Cardiac muscle cell (in vitro differentiated cells and primary cell): ENCODE data around the gene CPED1. TPM values are rescaled to one million over a fixed set of nuclear protein-coding genes. Genes with fewer than 3 reads are reported as not detected.
"Not testable (repeated sequence)": the region's sequence is repeated elsewhere in the genome, so short reads cannot be mapped to it uniquely, and the experiment has no call there.

ENCODE experiments used
- DNase-seq, 2 donors: peaks; one replicate each; pipeline versions ENCODE4 v3.0.0 to v3.0.0-alpha.2; 2010 to 2017; ENCODE audit warnings: low read depth in 1 of 2, low spot score in 1 of 2
- H3K27ac ChIP-seq: fragments of 200-600 bp; sonication (generic); 2 replicates; pipeline ENCODE4 v1.5.1; 2016
- H3K27me3 ChIP-seq: fragments of 200-600 bp; sonication (generic); 2 replicates; pipeline ENCODE4 v1.6.0; 2016; ENCODE audit warnings: control low read depth
- H3K36me3 ChIP-seq: fragments of 200-600 bp; sonication (generic); 2 replicates; pipeline ENCODE4 v1.5.1; 2016; ENCODE audit warnings: control low read depth
- H3K4me1 ChIP-seq: fragments of 200-600 bp; sonication (generic); 2 replicates; pipeline ENCODE4 v1.8.1; 2017; ENCODE audit warnings: low read depth, mild to moderate bottlenecking, mixed run types
- H3K4me3 ChIP-seq: fragments of 200-600 bp; sonication (generic); 2 replicates; pipeline ENCODE4 v1.5.1; 2016; ENCODE audit warnings: mild to moderate bottlenecking
- H3K9me3 ChIP-seq: fragments of 200-600 bp; sonication (generic); 2 replicates; pipeline ENCODE4 v1.5.1; 2017; ENCODE audit warnings: low read depth, mild to moderate bottlenecking, control low read depth
- polyA plus RNA-seq: library from polyadenylated mRNA; unstranded; fragments of >200 nt; fragmentation: Nextera tagmentation; extraction: Ambion mirVana; gene quantifications from 2 replicates; pipeline ENCODE4 v1.2.1, GENCODE V29; 2016
- total RNA-seq: library from RNA; depleted of rRNA; stranded (reverse); fragments of >200 nt; gene quantifications from 2 replicates; pipeline ENCODE4 v1.2.3, GENCODE V29; 2016
- TF ChIP-seq, protein P1 (sequence below): IDR thresholded peaks from 2 replicates; pipeline ENCODE4 v1.5.1; 2012; ENCODE audit warnings: low read depth, mild to moderate bottlenecking, low read length

CPED1 gene
- total and polyA plus RNA-seq, 2 experiments from 2014 or later: 0.67 to 3.2 TPM

DNA sequence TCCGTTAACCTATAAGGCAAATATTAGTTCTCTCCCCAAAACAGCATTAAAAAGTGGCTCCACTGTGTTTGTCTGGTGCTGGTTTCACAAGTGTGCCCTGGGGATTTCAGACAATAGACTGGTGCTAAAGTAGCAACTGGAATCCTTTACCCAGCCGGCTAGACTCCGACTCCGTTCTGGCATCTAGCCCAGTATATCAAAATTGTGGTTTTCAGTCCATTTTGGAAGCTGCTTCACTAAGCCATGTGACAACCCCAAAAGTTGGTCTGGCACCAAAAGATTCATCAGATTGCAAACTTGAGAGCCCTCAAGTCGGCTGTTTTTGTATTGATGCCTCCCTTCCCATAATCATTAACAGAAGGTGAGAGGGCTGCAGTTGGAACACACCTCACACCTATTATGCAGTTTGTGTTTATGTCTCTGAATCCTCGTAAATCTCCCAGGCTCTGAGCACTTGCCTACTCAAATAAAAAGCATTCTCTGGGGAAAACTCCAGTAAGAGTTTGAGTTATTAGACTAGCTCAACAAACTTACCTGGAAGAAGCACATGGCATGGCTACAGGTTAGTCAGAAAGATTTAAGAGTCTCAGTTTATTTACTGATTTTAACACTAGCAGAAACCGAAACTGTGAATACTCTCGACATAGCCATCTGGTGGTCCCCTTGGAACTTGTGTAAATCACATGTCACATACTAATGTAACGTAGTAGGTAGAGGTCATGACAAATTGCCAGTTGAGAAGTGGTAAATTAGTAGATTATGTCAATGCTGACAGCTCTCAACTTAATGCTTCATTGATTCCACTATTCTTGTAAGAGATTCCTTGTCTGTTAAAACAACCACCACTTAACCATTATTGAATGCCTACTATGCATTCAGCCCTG lies 325.5 kb downstream of the CPED1 start:
- Histone ChIP-seq H3K36me3 (no peaks in the 10 kb centered on the region), H3K4me1 (no peaks in the 10 kb centered on the region), H3K9me3 (no peaks in the 10 kb centered on the region), H3K27me3 (no peaks in the 10 kb centered on the region), H3K27ac (no peak overlapping the region), H3K4me3 (no peak overlapping the region)
- TF ChIP-seq, protein P1, sequence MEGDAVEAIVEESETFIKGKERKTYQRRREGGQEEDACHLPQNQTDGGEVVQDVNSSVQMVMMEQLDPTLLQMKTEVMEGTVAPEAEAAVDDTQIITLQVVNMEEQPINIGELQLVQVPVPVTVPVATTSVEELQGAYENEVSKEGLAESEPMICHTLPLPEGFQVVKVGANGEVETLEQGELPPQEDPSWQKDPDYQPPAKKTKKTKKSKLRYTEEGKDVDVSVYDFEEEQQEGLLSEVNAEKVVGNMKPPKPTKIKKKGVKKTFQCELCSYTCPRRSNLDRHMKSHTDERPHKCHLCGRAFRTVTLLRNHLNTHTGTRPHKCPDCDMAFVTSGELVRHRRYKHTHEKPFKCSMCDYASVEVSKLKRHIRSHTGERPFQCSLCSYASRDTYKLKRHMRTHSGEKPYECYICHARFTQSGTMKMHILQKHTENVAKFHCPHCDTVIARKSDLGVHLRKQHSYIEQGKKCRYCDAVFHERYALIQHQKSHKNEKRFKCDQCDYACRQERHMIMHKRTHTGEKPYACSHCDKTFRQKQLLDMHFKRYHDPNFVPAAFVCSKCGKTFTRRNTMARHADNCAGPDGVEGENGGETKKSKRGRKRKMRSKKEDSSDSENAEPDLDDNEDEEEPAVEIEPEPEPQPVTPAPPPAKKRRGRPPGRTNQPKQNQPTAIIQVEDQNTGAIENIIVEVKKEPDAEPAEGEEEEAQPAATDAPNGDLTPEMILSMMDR: no peak
- DNase-seq: peak in 1 of 2 donors; percentile 83

DNA sequence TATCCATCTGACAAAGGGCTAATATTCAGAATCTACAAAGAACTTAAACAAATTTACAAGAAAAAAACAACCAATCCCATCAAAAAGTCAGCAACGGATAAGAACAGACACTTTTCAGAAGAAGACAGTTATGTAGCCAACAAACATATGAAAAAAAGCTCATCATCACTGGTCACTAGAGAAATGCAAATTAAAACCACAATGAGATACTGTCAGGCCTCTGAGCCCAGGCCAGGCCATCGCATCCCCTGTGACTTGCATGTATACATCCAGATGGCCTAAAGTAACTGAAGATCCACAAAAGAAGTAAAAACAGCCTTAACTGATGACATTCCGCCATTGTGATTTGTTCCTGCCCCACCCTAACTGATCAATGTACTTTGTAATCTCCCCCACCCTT lies 326.7 kb downstream of the CPED1 start:
- not testable (repeated sequence) for H3K4me3 ChIP-seq, H3K36me3 ChIP-seq, H3K9me3 ChIP-seq, H3K27me3 ChIP-seq, DNase-seq, H3K4me1 ChIP-seq, H3K27ac ChIP-seq

DNA sequence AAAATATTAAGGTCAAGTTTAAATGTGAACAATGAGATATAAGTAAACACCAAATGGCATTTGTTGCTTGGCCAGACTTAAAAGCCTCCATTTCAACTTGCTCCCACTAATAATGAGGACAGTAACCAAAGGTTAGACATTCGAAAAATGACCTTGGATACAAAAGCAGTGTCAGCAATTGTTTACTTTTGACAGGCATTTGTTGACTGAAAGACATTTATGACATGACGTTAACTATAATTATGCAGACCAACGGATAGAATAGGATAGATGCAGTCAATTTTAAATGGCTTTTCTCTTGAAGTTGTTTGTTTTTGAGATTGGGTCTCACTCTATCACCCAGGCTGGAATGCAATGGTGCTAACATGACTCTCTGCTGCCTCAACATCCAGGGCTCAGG lies 333.9 kb downstream of the CPED1 start:
- Histone ChIP-seq H3K9me3 (no peaks in the 10 kb centered on the region), H3K36me3 (no peaks in the 10 kb centered on the region), H3K27ac (no peak overlapping the region), H3K4me3 (no peak overlapping the region), H3K27me3 (no peaks in the 10 kb centered on the region), H3K4me1 (no peaks in the 10 kb centered on the region)
- TF ChIP-seq, protein P1: no peak
- no peak for DNase-seq

DNA sequence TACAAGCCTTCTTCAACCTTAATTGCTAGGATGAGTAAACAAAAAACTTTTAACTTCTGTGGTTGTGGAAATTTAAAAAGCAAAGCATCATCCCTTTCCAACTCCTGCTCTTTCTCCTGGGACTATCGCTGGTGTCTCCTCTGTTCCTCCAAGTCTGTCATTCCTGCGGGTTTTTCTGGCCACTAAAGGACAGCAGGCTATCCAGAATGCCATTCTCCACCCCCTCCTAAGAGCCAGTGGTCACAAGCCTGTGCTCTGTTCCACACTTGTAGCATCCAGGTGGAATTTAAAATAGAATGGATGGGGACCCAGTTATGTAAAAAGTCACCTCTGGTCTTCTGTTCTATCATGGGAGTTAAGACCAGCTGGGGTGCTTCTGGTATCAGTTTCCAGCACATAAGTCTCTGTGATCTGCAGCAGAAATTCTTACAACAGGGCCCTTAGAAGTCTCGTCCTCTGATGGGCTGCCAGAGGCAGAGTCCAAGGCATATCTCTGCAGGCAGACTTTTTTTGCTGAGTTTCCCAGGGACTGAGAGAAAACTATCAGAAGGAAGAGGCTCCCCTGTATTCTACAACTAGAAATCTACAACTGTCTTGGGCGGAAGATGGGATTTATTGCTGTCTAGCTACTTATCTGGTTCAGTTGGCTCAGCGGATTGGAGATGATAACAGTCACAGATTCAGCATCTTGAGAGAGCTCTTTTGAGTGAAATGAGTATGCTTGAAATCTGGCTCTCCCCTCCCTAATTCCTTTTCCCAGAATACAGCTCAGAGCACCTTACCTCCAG lies 335.2 kb downstream of the CPED1 start:
- H3K27ac ChIP-seq: no peak overlapping the region
- H3K27me3 ChIP-seq: peaks cover 12% of the 10 kb centered on the region
- H3K4me1 ChIP-seq: no peaks in the 10 kb centered on the region
- DNase-seq: peak in 1 of 2 donors; percentile 8
- H3K4me3 ChIP-seq: no peak overlapping the region
- H3K9me3 ChIP-seq: no peaks in the 10 kb centered on the region
- no peaks in the 10 kb centered on the region for H3K36me3 ChIP-seq
- TF ChIP-seq, protein P1: no peak

DNA sequence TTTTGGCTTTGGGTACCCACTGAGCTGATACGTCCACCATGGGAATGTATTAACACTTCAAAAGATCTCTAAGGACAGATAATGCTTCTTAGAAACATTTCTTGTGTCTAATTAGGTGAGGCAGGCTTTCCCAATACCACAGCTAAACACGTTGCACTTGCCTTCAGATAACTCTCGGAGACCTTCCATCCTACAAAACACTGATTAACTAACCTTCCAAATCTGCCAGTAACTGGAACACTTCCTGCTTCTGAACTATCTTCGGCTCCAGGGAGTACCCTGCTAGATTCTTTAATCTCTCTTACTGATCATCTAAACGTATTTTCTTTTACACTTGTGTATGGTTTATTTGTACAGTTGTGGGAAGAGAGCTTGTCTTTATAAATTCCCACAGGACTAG lies 339.2 kb downstream of the CPED1 start:
- no peak for DNase-seq
- no peaks in the 10 kb centered on the region for H3K9me3 ChIP-seq
- H3K27ac ChIP-seq: no peak overlapping the region
- peaks cover 52% of the 10 kb centered on the region for H3K27me3 ChIP-seq
- no peaks in the 10 kb centered on the region for H3K36me3 ChIP-seq
- TF ChIP-seq, protein P1: no peak
- H3K4me3 ChIP-seq: no peak overlapping the region
- H3K4me1 ChIP-seq: no peaks in the 10 kb centered on the region
